AG09309 (cell line): ENCODE data around the gene IFT80.

Experiments used
- DNase-seq: peaks from one replicate; pipeline ENCODE4 v3.0.0-alpha.2; 2010; ENCODE audit warnings: low read depth
- H3K4me3 ChIP-seq: 2 replicates; pipeline ENCODE4 v1.5.1; 2011; ENCODE audit warnings: mild to moderate bottlenecking, low read depth, low read length, moderate library complexity; ENCODE audit not compliant: control insufficient read depth
- CTCF ChIP-seq: IDR thresholded peaks from 2 replicates; pipeline ENCODE4 v1.5.1; 2011; ENCODE audit warnings: mild to moderate bottlenecking, low read depth, low read length, inconsistent platforms; ENCODE audit not compliant: insufficient read depth, control insufficient read depth; ENCODE audit errors: missing control alignments

Gene IFT80

DNA sequence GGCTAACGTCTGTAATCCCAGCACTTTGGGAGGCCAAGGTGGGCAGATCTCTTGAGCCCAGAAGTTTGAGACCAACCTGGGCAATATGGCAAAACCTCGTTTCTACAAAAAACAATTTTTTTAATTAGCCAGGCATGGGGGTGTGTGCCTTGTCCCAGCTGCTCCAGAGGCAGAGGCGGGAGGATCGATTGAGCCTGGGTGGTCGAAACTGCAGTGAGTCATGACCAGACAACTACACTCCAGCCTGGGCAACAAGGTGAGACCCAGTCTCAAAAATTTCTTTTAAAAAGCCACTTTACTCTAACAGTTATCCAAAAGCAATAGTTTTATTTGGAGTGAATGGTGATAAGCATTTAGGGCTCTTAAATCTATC, 38.0 kb upstream of the IFT80 start:
- H3K4me3 ChIP-seq = no peak overlapping the region
- DNase-seq = no peak
- TF ChIP-seq CTCF = no peak

DNA sequence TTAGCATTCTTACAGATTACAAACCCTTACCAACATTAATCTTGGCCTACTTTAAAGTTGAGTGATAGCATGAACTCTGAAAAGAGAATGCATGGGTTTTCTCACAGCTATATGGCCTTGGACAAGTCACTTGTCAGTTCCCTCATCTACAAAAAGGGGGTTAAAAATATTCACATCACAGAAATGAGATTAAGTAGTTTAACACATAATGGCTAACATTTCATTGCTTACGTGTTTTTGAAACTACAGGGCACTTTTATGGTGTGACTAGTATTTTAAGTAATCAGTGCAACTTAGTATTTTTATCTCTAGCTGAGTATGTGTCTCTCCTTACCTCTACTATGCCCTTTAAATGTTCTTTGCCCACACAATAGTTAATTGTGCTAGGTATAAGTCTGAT, 36.7 kb upstream of the IFT80 start:
- DNase-seq = no peak
- no peak overlapping the region for H3K4me3 ChIP-seq
- TF ChIP-seq CTCF = no peak

DNA sequence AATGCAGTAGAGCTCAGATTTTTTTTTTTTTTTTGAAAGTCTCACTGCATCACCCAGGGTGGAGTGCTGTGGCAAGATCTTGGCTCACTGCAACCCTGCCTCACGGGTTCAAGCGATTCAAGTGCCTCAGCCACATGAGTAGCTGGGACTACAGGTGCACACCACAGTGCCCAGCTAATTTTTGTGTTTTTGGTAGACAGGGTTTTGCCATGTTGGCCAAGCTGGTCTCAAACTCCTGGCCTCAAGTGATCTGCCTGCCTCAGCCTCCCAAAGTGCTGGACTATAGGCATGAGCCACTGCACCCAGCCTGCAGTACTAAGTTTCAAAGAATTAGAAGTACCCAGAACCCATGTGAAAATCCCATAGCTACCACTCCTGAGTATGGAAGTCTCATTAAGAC, 36.1 kb upstream of the IFT80 start:
- TF ChIP-seq CTCF = no peak
- H3K4me3 ChIP-seq = no peak overlapping the region

DNA sequence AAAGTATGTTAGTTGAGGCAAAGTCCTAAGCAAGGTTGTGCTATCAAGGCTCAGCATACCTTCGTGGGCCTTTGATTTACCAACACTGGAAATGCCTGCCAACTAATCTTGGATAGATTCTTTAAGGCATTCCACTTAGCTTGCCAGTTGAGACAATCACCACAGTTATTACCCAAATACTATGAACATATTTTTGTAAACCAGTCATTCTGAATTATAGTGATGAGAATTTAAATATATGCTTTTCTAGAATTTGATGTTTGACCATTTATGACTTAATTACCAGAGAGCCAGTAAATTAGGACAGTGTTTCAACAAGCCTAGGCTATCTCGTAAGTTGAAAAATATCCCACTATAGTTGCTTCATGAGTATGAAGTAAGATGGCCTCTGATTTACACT, 35.0 kb upstream of the IFT80 start:
- DNase-seq = peak; percentile 57
- no peak for TF ChIP-seq CTCF
- no peak overlapping the region for H3K4me3 ChIP-seq

More for the DNA sequence above, 36.1 kb upstream of the IFT80 start:
- DNase-seq = no peak

DNA sequence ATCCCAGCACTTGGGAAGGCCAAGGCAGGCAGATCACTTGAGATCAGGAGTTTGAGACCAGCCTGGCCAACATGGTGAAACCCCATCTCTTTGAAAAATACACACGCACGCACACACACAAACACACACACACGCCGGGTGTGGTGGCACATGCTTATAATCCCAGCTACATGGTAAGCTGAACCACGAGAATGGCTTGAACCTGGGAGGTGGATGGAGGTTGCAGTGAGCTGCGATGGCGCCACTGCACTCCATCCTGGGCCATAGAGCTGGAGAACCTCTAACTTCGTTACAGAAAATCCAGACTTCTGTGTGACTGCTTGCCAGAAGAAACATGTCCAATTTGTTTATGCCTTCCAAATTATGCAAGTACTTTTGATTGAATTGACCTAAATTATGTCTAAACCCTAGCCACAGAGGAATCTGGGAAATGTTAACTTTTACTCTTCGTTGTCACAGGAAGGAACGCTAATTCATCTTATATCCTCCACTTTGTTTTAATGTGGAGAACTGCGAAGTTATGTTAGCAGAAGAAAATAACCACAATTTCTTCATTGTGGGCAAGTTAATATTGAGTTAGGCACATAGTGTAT, 28.9 kb upstream of the IFT80 start:
- DNase-seq = no peak
- H3K4me3 ChIP-seq = no peak overlapping the region
- no peak for TF ChIP-seq CTCF

- TF ChIP-seq CTCF = no peak
- no peak overlapping the region for H3K4me3 ChIP-seq
- no peak for DNase-seq
Measured at GRCh38 chr3:160417311-160417710, 18.3 kb upstream of the IFT80 start.
